ENCODE data around the gene CEP192. TPM values are rescaled to one million over a fixed set of nuclear protein-coding genes. Genes with fewer than 3 reads are reported as not detected.

The CEP192 gene
- total and polyA plus RNA-seq, 2 donors (not counting 1 experiment from before 2014, with no cell fraction given): 39.3 to 47.3 TPM

- ATAC-seq (ENCODE audit: low read depth): no peak
Observed at GRCh38 chr18:13136056-13136903, 145.1 kb downstream of the CEP192 start.

More at GRCh38 chr18:13136056-13136903, 145.1 kb downstream of the CEP192 start:
- H3K9me3 ChIP-seq (ENCODE audit: control extremely low read depth in 1 of 3, control insufficient read depth in 2 of 3, insufficient read depth in 1 of 3, low read length in 2 of 3): peaks cover 0 to 26% (median 0%) of the 10 kb centered on the region in 3 donors
- Mint-ChIP-seq H3K27ac (peak overlapping the region; percentile 85), H3K27me3 (no peaks in the 10 kb centered on the region), H3K9me3 (ENCODE audit: insufficient read depth) (no peaks in the 10 kb centered on the region), H3K4me3 (peak overlapping the region; percentile 100), H3K4me1 (peaks cover 24% of the 10 kb centered on the region)
- H3K4me2 ChIP-seq (replicated peaks; ENCODE audit: low read depth, low read length, poor library complexity, severe bottlenecking): peak overlapping the region; percentile 99
- no peaks in the 10 kb centered on the region for H4K20me1 ChIP-seq (ENCODE audit: control insufficient read depth, insufficient read depth, low read length, poor library complexity, severe bottlenecking)
- H3K27ac ChIP-seq (ENCODE audit: low read length in 2 of 2): peak overlapping the region in 1 of 2 donors; percentile 86
- ChIA-PET CTCF (interaction anchor here (1.9 kb wide), 1 partner anchor 11 kb away, joined by 5 read pairs; no protein-coding TSS in a partner anchor), POLR2A (interaction anchor here (0.6 to 1.4 kb wide), 3 partner anchors 189 to 252 kb away, joined by 4 to 6 read pairs (median 4); partner anchors contain the start of genes PTPN2 and SEH1L)
- peak overlapping the region; percentile 96 for H2AFZ ChIP-seq (ENCODE audit: insufficient read depth, low read depth, low read length, poor library complexity, severe bottlenecking)
- H3K36me3 ChIP-seq (replicated peaks in 1 of 2; ENCODE audit: control extremely low read depth in 1 of 2, control insufficient read depth in 1 of 2, extremely low read depth in 1 of 2, insufficient read depth in 2 of 2, low read length in 1 of 2): no peaks in the 10 kb centered on the region
- TF ChIP-seq EZH2 (IDR thresholded peaks at IDR 0.05; ENCODE audit: borderline replicate concordance, insufficient read depth, low read depth, low read length, poor library complexity, severe bottlenecking) (no peak), CTCF (IDR thresholded peaks at IDR 0.05) (no peak)
- WGBS (ENCODE audit: insufficient coverage): 3% methylated on average over 50 of the region's 51 CpGs
- peak overlapping the region in 4 of 5 experiments; percentile 58 to 98 (median 75) for H3K4me3 ChIP-seq (ENCODE audit: control extremely low read depth in 1 of 5, extremely low read depth in 1 of 5, insufficient read depth in 1 of 5, low read depth in 2 of 5, low read length in 4 of 5)
- intact Hi-C loops (cut with micrococcal nuclease): loop anchor here (5.0 to 10.0 kb wide), 2 partner anchors 429 to 476 kb away; no protein-coding TSS in a partner anchor
- DNase-seq: peak; percentile 41
- H3K27me3 ChIP-seq (replicated peaks in 1 of 4; ENCODE audit: control extremely low read depth in 1 of 4, control insufficient read depth in 3 of 4, insufficient read depth in 4 of 4, low read length in 3 of 4): no peaks in the 10 kb centered on the region
- H3K79me2 ChIP-seq (ENCODE audit: control insufficient read depth, insufficient read depth, low read length): no peaks in the 10 kb centered on the region
- peak overlapping the region; percentile 96 for H3K9ac ChIP-seq (ENCODE audit: low read length)
- H3K4me1 ChIP-seq (ENCODE audit: control insufficient read depth in 2 of 2, insufficient read depth in 2 of 2, low read length in 2 of 2): peaks cover 6 to 11% of the 10 kb centered on the region in 2 donors
